ENCODE data around the gene SFSWAP. TPM values are rescaled to one million over a fixed set of nuclear protein-coding genes. Genes with fewer than 3 reads are reported as not detected.

Gene SFSWAP
- total RNA-seq, 1 experiment from 2014 or later: 50.4 TPM

- RAD21 ChIA-PET (ENCODE audit: low non-redundant PET in 1 of 2, low total read pairs in 2 of 2, uncharacterized antibody in 2 of 2, unreplicated experiment in 2 of 2): no interaction called here
- H3K27ac ChIP-seq (ENCODE audit: low read depth, low read length): no peak overlapping the region
- DNase-seq (ENCODE audit: low read depth, low spot score) (no peak), ATAC-seq (no peak)
- intact Hi-C loops (cut with micrococcal nuclease): loop anchor here (5.0 kb wide), 1 partner anchor 381 kb away; no protein-coding TSS in a partner anchor
- H3K9ac ChIP-seq (ENCODE audit: low read length): no peak overlapping the region
- peaks cover 5% of the 10 kb centered on the region; the same call in 1 of the 2 replicates for H3K79me2 ChIP-seq (ENCODE audit: insufficient read depth, low read length)
- H3K4me2 ChIP-seq (ENCODE audit: low read length): no peak overlapping the region
- CTCF ChIA-PET: no interaction called here
- H3K4me3 ChIP-seq (replicated peaks in 1 of 2; ENCODE audit: low read depth in 1 of 2, low read length in 2 of 2): no peak overlapping the region
- POLR2A ChIA-PET: no interaction called here
- no peak overlapping the region for H2AFZ ChIP-seq (ENCODE audit: low read depth, low read length, poor library complexity, severe bottlenecking)
- no peaks in the 10 kb centered on the region for H3K9me3 ChIP-seq (ENCODE audit: control insufficient read depth in 1 of 2, insufficient read depth in 1 of 2, low read depth in 1 of 2, low read length in 2 of 2)
- H3K9me2 ChIP-seq (ENCODE audit: insufficient read depth): no peaks in the 10 kb centered on the region
- TF ChIP-seq, protein P1, sequence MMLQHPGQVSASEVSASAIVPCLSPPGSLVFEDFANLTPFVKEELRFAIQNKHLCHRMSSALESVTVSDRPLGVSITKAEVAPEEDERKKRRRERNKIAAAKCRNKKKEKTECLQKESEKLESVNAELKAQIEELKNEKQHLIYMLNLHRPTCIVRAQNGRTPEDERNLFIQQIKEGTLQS (IDR thresholded peaks at IDR 0.05): no peak
- no peak for TF ChIP-seq EZH2phosphoT487 (IDR thresholded peaks at IDR 0.05; ENCODE audit: borderline replicate concordance)
- TF ChIP-seq POLR2A (IDR thresholded peaks at IDR 0.05; ENCODE audit: borderline replicate concordance, extremely low read depth, insufficient read depth, insufficient read length): no peak
- TF ChIP-seq, protein P2, sequence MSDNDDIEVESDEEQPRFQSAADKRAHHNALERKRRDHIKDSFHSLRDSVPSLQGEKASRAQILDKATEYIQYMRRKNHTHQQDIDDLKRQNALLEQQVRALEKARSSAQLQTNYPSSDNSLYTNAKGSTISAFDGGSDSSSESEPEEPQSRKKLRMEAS (IDR thresholded peaks at IDR 0.05): no peak
- TF ChIP-seq ZBTB33 (IDR thresholded peaks at IDR 0.05; ENCODE audit: extremely low read depth, insufficient replicate concordance, low read length): no peak
- TF ChIP-seq, protein P3, sequence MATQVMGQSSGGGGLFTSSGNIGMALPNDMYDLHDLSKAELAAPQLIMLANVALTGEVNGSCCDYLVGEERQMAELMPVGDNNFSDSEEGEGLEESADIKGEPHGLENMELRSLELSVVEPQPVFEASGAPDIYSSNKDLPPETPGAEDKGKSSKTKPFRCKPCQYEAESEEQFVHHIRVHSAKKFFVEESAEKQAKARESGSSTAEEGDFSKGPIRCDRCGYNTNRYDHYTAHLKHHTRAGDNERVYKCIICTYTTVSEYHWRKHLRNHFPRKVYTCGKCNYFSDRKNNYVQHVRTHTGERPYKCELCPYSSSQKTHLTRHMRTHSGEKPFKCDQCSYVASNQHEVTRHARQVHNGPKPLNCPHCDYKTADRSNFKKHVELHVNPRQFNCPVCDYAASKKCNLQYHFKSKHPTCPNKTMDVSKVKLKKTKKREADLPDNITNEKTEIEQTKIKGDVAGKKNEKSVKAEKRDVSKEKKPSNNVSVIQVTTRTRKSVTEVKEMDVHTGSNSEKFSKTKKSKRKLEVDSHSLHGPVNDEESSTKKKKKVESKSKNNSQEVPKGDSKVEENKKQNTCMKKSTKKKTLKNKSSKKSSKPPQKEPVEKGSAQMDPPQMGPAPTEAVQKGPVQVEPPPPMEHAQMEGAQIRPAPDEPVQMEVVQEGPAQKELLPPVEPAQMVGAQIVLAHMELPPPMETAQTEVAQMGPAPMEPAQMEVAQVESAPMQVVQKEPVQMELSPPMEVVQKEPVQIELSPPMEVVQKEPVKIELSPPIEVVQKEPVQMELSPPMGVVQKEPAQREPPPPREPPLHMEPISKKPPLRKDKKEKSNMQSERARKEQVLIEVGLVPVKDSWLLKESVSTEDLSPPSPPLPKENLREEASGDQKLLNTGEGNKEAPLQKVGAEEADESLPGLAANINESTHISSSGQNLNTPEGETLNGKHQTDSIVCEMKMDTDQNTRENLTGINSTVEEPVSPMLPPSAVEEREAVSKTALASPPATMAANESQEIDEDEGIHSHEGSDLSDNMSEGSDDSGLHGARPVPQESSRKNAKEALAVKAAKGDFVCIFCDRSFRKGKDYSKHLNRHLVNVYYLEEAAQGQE (IDR thresholded peaks at IDR 0.05; ENCODE audit: low read depth): no peak
- TF ChIP-seq RAD21 (IDR thresholded peaks at IDR 0.05; ENCODE audit: low read depth): no peak
- no peak for TF ChIP-seq YY1 (IDR thresholded peaks at IDR 0.05; ENCODE audit: extremely low read depth, insufficient replicate concordance, low read depth, low read length)
- TF ChIP-seq EZH2 (IDR thresholded peaks at IDR 0.05): no peak
- TF ChIP-seq POLR2AphosphoS5 (IDR thresholded peaks at IDR 0.05; ENCODE audit: low read depth, low read length): no peak
- TF ChIP-seq TCF7L2 (IDR thresholded peaks at IDR 0.05; ENCODE audit: borderline replicate concordance, extremely low read depth, insufficient read depth, insufficient read length): no peak
- H4K20me1 ChIP-seq (ENCODE audit: insufficient read depth): no peaks in the 10 kb centered on the region
- H3K4me1 ChIP-seq (ENCODE audit: control insufficient read depth in 1 of 2, insufficient read depth in 2 of 2, low read length in 2 of 2): peaks cover 12 to 26% of the 10 kb centered on the region in 2 experiments; a peak in 3 of 4 replicates
- no peaks in the 10 kb centered on the region for H3K27me3 ChIP-seq (ENCODE audit: insufficient read depth, low read length)
- BruUV-seq (replicated peaks): no TSS peak
- no peaks in the 10 kb centered on the region for H3K36me3 ChIP-seq (ENCODE audit: control insufficient read depth in 1 of 2, insufficient read depth in 2 of 2, low read length in 2 of 2)
Observed at GRCh38 chr12:131833288-131833895, 122.5 kb downstream of the SFSWAP start.
